Measurements from ENCODE around the gene GANC.

Gene GANC

GRCh38 chr15:42344763-42345162 is 71.8 kb downstream of the GANC start:
- no peaks in the 10 kb centered on the region for H3K27me3 Mint-ChIP-seq
- no peak overlapping the region for H3K4me3 Mint-ChIP-seq
- H3K27ac Mint-ChIP-seq: no peak overlapping the region
- H3K4me1 Mint-ChIP-seq: no peaks in the 10 kb centered on the region
- H3K9me3 Mint-ChIP-seq: no peaks in the 10 kb centered on the region
- no peaks in the 10 kb centered on the region for H3K36me3 Mint-ChIP-seq (ENCODE audit: low read depth)
- DNase-seq: no peak
- no peak for ATAC-seq

- no peaks in the 10 kb centered on the region for H3K36me3 Mint-ChIP-seq (ENCODE audit: low read depth)
- H3K27ac Mint-ChIP-seq: no peak overlapping the region
- no peak overlapping the region for H3K4me3 Mint-ChIP-seq
- H3K27me3 Mint-ChIP-seq: no peaks in the 10 kb centered on the region
- no peak for DNase-seq
- no peaks in the 10 kb centered on the region for H3K4me1 Mint-ChIP-seq
- no peak for ATAC-seq
- no peaks in the 10 kb centered on the region for H3K9me3 Mint-ChIP-seq
Measured at GRCh38 chr15:42345504-42345903, 72.5 kb downstream of the GANC start.

GRCh38 chr15:42348083-42348482 is 75.1 kb downstream of the GANC start:
- no peak overlapping the region for H3K4me3 Mint-ChIP-seq
- no peaks in the 10 kb centered on the region for H3K9me3 Mint-ChIP-seq
- no peak overlapping the region for H3K27ac Mint-ChIP-seq
- DNase-seq (no peak), ATAC-seq (no peak)
- no peaks in the 10 kb centered on the region for H3K27me3 Mint-ChIP-seq
- no peaks in the 10 kb centered on the region for H3K4me1 Mint-ChIP-seq
- peaks cover 7% of the 10 kb centered on the region for H3K36me3 Mint-ChIP-seq (ENCODE audit: low read depth)

- H3K9me3 Mint-ChIP-seq: no peaks in the 10 kb centered on the region
- H3K27me3 Mint-ChIP-seq: no peaks in the 10 kb centered on the region
- H3K27ac Mint-ChIP-seq: no peak overlapping the region
- H3K36me3 Mint-ChIP-seq (ENCODE audit: low read depth): peaks cover 13% of the 10 kb centered on the region
- DNase-seq (no peak), ATAC-seq (no peak)
- no peaks in the 10 kb centered on the region for H3K4me1 Mint-ChIP-seq
- H3K4me3 Mint-ChIP-seq: no peak overlapping the region
Measured at GRCh38 chr15:42349186-42349585, 76.2 kb downstream of the GANC start.

- no peaks in the 10 kb centered on the region for H3K27me3 Mint-ChIP-seq
- no peak overlapping the region for H3K27ac Mint-ChIP-seq
- DNase-seq: no peak
- peaks cover 13% of the 10 kb centered on the region for H3K36me3 Mint-ChIP-seq (ENCODE audit: low read depth)
- H3K4me3 Mint-ChIP-seq: no peak overlapping the region
- no peaks in the 10 kb centered on the region for H3K4me1 Mint-ChIP-seq
- ATAC-seq: no peak
- no peaks in the 10 kb centered on the region for H3K9me3 Mint-ChIP-seq
Measured at GRCh38 chr15:42352401-42352800, 79.4 kb downstream of the GANC start.

GRCh38 chr15:42353061-42353460 is 80.1 kb downstream of the GANC start:
- Mint-ChIP-seq H3K27ac (no peak overlapping the region), H3K4me1 (no peaks in the 10 kb centered on the region), H3K36me3 (ENCODE audit: low read depth) (peaks cover 13% of the 10 kb centered on the region), H3K27me3 (no peaks in the 10 kb centered on the region), H3K9me3 (no peaks in the 10 kb centered on the region), H3K4me3 (no peak overlapping the region)
- DNase-seq: no peak
- ATAC-seq: no peak

- DNase-seq (no peak), ATAC-seq (no peak)
- H3K4me3 Mint-ChIP-seq: no peak overlapping the region
- H3K27ac Mint-ChIP-seq: no peak overlapping the region
- H3K27me3 Mint-ChIP-seq: no peaks in the 10 kb centered on the region
- no peaks in the 10 kb centered on the region for H3K9me3 Mint-ChIP-seq
- no peaks in the 10 kb centered on the region for H3K4me1 Mint-ChIP-seq
- H3K36me3 Mint-ChIP-seq (ENCODE audit: low read depth): peaks cover 15% of the 10 kb centered on the region
Measured at GRCh38 chr15:42354824-42355223, 81.8 kb downstream of the GANC start.

- DNase-seq (no peak), ATAC-seq (no peak)
- no peaks in the 10 kb centered on the region for H3K9me3 Mint-ChIP-seq
- H3K4me1 Mint-ChIP-seq: no peaks in the 10 kb centered on the region
- no peak overlapping the region for H3K4me3 Mint-ChIP-seq
- no peak overlapping the region for H3K27ac Mint-ChIP-seq
- no peaks in the 10 kb centered on the region for H3K27me3 Mint-ChIP-seq
- H3K36me3 Mint-ChIP-seq (ENCODE audit: low read depth): peaks cover 15% of the 10 kb centered on the region
Measured at GRCh38 chr15:42355291-42355690, 82.3 kb downstream of the GANC start.

- H3K36me3 Mint-ChIP-seq (ENCODE audit: low read depth): peaks cover 11% of the 10 kb centered on the region
Measured at GRCh38 chr15:42356851-42357250, 83.8 kb downstream of the GANC start.

GRCh38 chr15:42358141-42358540 is 85.1 kb downstream of the GANC start:
- Mint-ChIP-seq H3K27me3 (no peaks in the 10 kb centered on the region), H3K36me3 (ENCODE audit: low read depth) (peaks cover 7% of the 10 kb centered on the region), H3K4me1 (no peaks in the 10 kb centered on the region), H3K4me3 (no peak overlapping the region), H3K9me3 (no peaks in the 10 kb centered on the region), H3K27ac (no peak overlapping the region)
- no peak for ATAC-seq
- DNase-seq: no peak

More at GRCh38 chr15:42356851-42357250, 83.8 kb downstream of the GANC start:
- no peak for ATAC-seq
- no peaks in the 10 kb centered on the region for H3K4me1 Mint-ChIP-seq
- no peaks in the 10 kb centered on the region for H3K27me3 Mint-ChIP-seq
- H3K9me3 Mint-ChIP-seq: no peaks in the 10 kb centered on the region
- no peak overlapping the region for H3K4me3 Mint-ChIP-seq
- H3K27ac Mint-ChIP-seq: no peak overlapping the region
- no peak for DNase-seq

GRCh38 chr15:42359249-42359648 is 86.2 kb downstream of the GANC start, which contains the start of gene CAPN3:
CAPN3 (plus strand) TSS chr15:42359501; CDS start chr15:42359806, 305 bp downstream.
- H3K27me3 Mint-ChIP-seq: no peaks in the 10 kb centered on the region
- H3K4me3 Mint-ChIP-seq: no peak within 1 kb of the TSS
- H3K4me1 Mint-ChIP-seq: no peaks in the 10 kb centered on the region
- no peak for DNase-seq
- ATAC-seq: no peak
- H3K27ac Mint-ChIP-seq: no peak within 1 kb of the TSS
- H3K36me3 Mint-ChIP-seq (ENCODE audit: low read depth): peaks cover 2% of the 10 kb centered on the region
- no peaks in the 10 kb centered on the region for H3K9me3 Mint-ChIP-seq

GRCh38 chr15:42359985-42360384 is 87.0 kb downstream of the GANC start:
- H3K9me3 Mint-ChIP-seq: no peaks in the 10 kb centered on the region
- peaks cover 2% of the 10 kb centered on the region for H3K36me3 Mint-ChIP-seq (ENCODE audit: low read depth)
- no peak overlapping the region for H3K4me3 Mint-ChIP-seq
- ATAC-seq (no peak), DNase-seq (no peak)
- no peaks in the 10 kb centered on the region for H3K27me3 Mint-ChIP-seq
- no peaks in the 10 kb centered on the region for H3K4me1 Mint-ChIP-seq
- no peak overlapping the region for H3K27ac Mint-ChIP-seq

- no peaks in the 10 kb centered on the region for H3K27me3 Mint-ChIP-seq
- ATAC-seq (no peak), DNase-seq (no peak)
- H3K27ac Mint-ChIP-seq: no peak overlapping the region
- H3K9me3 Mint-ChIP-seq: no peaks in the 10 kb centered on the region
- H3K36me3 Mint-ChIP-seq (ENCODE audit: low read depth): peaks cover 2% of the 10 kb centered on the region
- no peaks in the 10 kb centered on the region for H3K4me1 Mint-ChIP-seq
- H3K4me3 Mint-ChIP-seq: no peak overlapping the region
Measured at GRCh38 chr15:42360535-42361112, 87.6 kb downstream of the GANC start.

- Mint-ChIP-seq H3K36me3 (ENCODE audit: low read depth) (peaks cover 2% of the 10 kb centered on the region), H3K4me3 (no peak overlapping the region), H3K9me3 (no peaks in the 10 kb centered on the region), H3K27me3 (no peaks in the 10 kb centered on the region), H3K27ac (no peak overlapping the region), H3K4me1 (no peaks in the 10 kb centered on the region)
- ATAC-seq (no peak), DNase-seq (no peak)
Measured at GRCh38 chr15:42363487-42363886, 90.5 kb downstream of the GANC start.

GRCh38 chr15:42363942-42364341 is 90.9 kb downstream of the GANC start:
- no peaks in the 10 kb centered on the region for H3K4me1 Mint-ChIP-seq

GRCh38 chr15:42364529-42364928 is 91.5 kb downstream of the GANC start:
- Mint-ChIP-seq H3K4me1 (no peaks in the 10 kb centered on the region), H3K9me3 (no peaks in the 10 kb centered on the region), H3K4me3 (no peak overlapping the region), H3K36me3 (ENCODE audit: low read depth) (peaks cover 1% of the 10 kb centered on the region), H3K27me3 (no peaks in the 10 kb centered on the region), H3K27ac (no peak overlapping the region)
- DNase-seq (no peak), ATAC-seq (no peak)

More at GRCh38 chr15:42363942-42364341, 90.9 kb downstream of the GANC start:
- H3K27ac Mint-ChIP-seq: no peak overlapping the region
- ATAC-seq (no peak), DNase-seq (no peak)
- no peak overlapping the region for H3K4me3 Mint-ChIP-seq
- H3K27me3 Mint-ChIP-seq: no peaks in the 10 kb centered on the region
- H3K9me3 Mint-ChIP-seq: no peaks in the 10 kb centered on the region
- peaks cover 3% of the 10 kb centered on the region for H3K36me3 Mint-ChIP-seq (ENCODE audit: low read depth)

Data from activated naive CD8-positive, alpha-beta T cell treated with anti-CD3 and anti-CD28 coated beads, Interleukin-2, amount 50 U/mL, for 24 hours (primary cell).